Breast epithelium (tissue), 4 donors: ENCODE results near the gene NEK10. TPM values are rescaled to one million over a fixed set of nuclear protein-coding genes. Genes with fewer than 3 reads are reported as not detected.

Experiments used
- DNase-seq, 2 donors: peaks; one replicate each; pipeline ENCODE4 v3.0.0-alpha.2; 2019; ENCODE audit warnings: low spot score in 2 of 2
- H3K27ac ChIP-seq, 2 donors: fragments of 200-600 bp; sonication (generic) in 1 of 2; one replicate each; pipeline ENCODE4 v1.5.1; 2016 to 2019; ENCODE audit warnings: mild to moderate bottlenecking in 1 of 2
- H3K27me3 ChIP-seq, 2 donors: fragments of 200-600 bp; sonication (generic) in 1 of 2; one replicate each; pipeline versions ENCODE4 v1.5.1 to v1.6.0; 2017 to 2019; ENCODE audit warnings: control low read depth in 1 of 2, mild to moderate bottlenecking in 1 of 2
- H3K36me3 ChIP-seq: fragments of 200-600 bp; one replicate; pipeline ENCODE4 v1.5.1; 2019
- H3K4me1 ChIP-seq, 2 donors: fragments of 200-600 bp; sonication (generic); one replicate each; pipeline ENCODE4 v1.5.1; 2016 to 2019; ENCODE audit warnings: control low read depth in 1 of 2
- H3K4me3 ChIP-seq, 3 donors: fragments of 200-600 bp; sonication (generic); 1 replicate in 2 of 3; 2 replicates in 1 of 3; pipeline ENCODE4 v1.5.1; 2016 to 2019; ENCODE audit warnings: mild to moderate bottlenecking in 3 of 3, moderate library complexity in 2 of 3
- H3K9me3 ChIP-seq, 2 donors: fragments of 200-600 bp; sonication (generic) in 1 of 2; one replicate each; pipeline ENCODE4 v1.5.1; 2016 to 2019; ENCODE audit warnings: control low read depth in 1 of 2
- CTCF ChIP-seq, 3 donors: fragments of 450-650 bp; IDR thresholded peaks; one replicate each; pipeline ENCODE4 v1.5.1; 2016 to 2017; ENCODE audit warnings: antibody characterized with exemption in 3 of 3, mild to moderate bottlenecking in 3 of 3, moderate library complexity in 3 of 3
- POLR2A ChIP-seq: fragments of 450-650 bp; IDR thresholded peaks from one replicate; pipeline ENCODE4 v1.6.1; 2016; ENCODE audit warnings: antibody characterized with exemption, mild to moderate bottlenecking, moderate library complexity
- POLR2AphosphoS5 ChIP-seq, 3 donors: sonication (generic); formaldehyde crosslinking; IDR thresholded peaks; one replicate each; pipeline ENCODE4 v1.6.1; 2017; ENCODE audit warnings: antibody characterized with exemption in 3 of 3
- intact Hi-C: fragments of 100-400 bp; cut with DNase I; formaldehyde crosslinking; loops from one replicate; pipeline ENCODE4 v1.15.1; 2023; ENCODE audit warnings: low total_unique reads
- total RNA-seq, 3 donors: library from RNA; depleted of rRNA; stranded (reverse); fragments of >200 nt; gene quantifications; one replicate each; pipeline ENCODE4 v1.1.0, GENCODE V29; 2016

NEK10 gene
- total RNA-seq, 3 donors from 2014 or later, result 0.96 to 246 (median 48.4) TPM

GRCh38 chr3:27097182-27097581 lies 272.0 kb downstream of the NEK10 start:
- H3K9me3 ChIP-seq, result no peaks in the 10 kb centered on the region
- H3K27me3 ChIP-seq, result no peaks in the 10 kb centered on the region
- no peak overlapping the region for H3K4me3 ChIP-seq
- no peak overlapping the region for H3K27ac ChIP-seq
- DNase-seq, result no peak
- TF ChIP-seq CTCF (IDR thresholded peaks at IDR 0.05) (no peak), POLR2A (no peak), POLR2AphosphoS5 (IDR thresholded peaks at IDR 0.05) (no peak)
- intact Hi-C loops, result no loop called here
- no peaks in the 10 kb centered on the region for H3K36me3 ChIP-seq
- H3K4me1 ChIP-seq, result no peaks in the 10 kb centered on the region

GRCh38 chr3:27095553-27096222 lies 273.5 kb downstream of the NEK10 start:
- H3K27ac ChIP-seq, result no peak overlapping the region
- DNase-seq, result no peak
- TF ChIP-seq POLR2AphosphoS5 (IDR thresholded peaks at IDR 0.05) (no peak), CTCF (IDR thresholded peaks at IDR 0.05) (no peak), POLR2A (no peak)
- no peaks in the 10 kb centered on the region for H3K9me3 ChIP-seq
- H3K4me3 ChIP-seq, result no peak overlapping the region
- no peaks in the 10 kb centered on the region for H3K4me1 ChIP-seq
- no peaks in the 10 kb centered on the region for H3K36me3 ChIP-seq
- intact Hi-C loops, result no loop called here
- no peaks in the 10 kb centered on the region for H3K27me3 ChIP-seq

- Histone ChIP-seq H3K9me3 (no peaks in the 10 kb centered on the region), H3K27me3 (no peaks in the 10 kb centered on the region), H3K27ac (no peak overlapping the region), H3K4me1 (no peaks in the 10 kb centered on the region), H3K4me3 (no peak overlapping the region), H3K36me3 (no peaks in the 10 kb centered on the region)
- TF ChIP-seq POLR2A, result no peak
- no peak for TF ChIP-seq POLR2AphosphoS5 (IDR thresholded peaks at IDR 0.05)
- no peak for TF ChIP-seq CTCF (IDR thresholded peaks at IDR 0.05)
- intact Hi-C loops, result no loop called here
- DNase-seq, result no peak
Measured at GRCh38 chr3:27094721-27095120, 274.5 kb downstream of the NEK10 start.

DNA sequence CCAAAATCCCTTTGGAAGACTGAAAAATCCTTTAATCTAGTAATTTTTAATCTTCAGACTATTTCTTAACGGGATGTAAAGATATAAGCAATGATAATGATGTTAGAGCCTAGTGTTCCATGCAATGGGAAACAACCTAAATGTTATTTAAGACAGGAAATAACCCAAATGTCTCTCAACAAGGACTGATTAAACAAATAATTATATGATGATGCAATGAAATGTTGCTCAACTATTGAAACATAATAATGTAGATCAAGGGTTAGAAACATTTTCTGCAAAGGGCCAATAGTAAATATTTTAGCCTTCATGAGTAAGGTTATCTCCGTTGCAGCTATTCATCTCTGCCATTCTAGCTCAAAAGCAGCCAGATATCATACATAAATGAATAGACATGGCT lies 275.4 kb downstream of the NEK10 start:
- DNase-seq, result no peak
- Histone ChIP-seq H3K27me3 (no peaks in the 10 kb centered on the region), H3K4me1 (no peaks in the 10 kb centered on the region), H3K4me3 (no peak overlapping the region), H3K36me3 (no peaks in the 10 kb centered on the region), H3K27ac (no peak overlapping the region), H3K9me3 (no peaks in the 10 kb centered on the region)
- no peak for TF ChIP-seq POLR2AphosphoS5 (IDR thresholded peaks at IDR 0.05)
- TF ChIP-seq POLR2A, result no peak
- no peak for TF ChIP-seq CTCF (IDR thresholded peaks at IDR 0.05)
- intact Hi-C loops, result no loop called here

DNA sequence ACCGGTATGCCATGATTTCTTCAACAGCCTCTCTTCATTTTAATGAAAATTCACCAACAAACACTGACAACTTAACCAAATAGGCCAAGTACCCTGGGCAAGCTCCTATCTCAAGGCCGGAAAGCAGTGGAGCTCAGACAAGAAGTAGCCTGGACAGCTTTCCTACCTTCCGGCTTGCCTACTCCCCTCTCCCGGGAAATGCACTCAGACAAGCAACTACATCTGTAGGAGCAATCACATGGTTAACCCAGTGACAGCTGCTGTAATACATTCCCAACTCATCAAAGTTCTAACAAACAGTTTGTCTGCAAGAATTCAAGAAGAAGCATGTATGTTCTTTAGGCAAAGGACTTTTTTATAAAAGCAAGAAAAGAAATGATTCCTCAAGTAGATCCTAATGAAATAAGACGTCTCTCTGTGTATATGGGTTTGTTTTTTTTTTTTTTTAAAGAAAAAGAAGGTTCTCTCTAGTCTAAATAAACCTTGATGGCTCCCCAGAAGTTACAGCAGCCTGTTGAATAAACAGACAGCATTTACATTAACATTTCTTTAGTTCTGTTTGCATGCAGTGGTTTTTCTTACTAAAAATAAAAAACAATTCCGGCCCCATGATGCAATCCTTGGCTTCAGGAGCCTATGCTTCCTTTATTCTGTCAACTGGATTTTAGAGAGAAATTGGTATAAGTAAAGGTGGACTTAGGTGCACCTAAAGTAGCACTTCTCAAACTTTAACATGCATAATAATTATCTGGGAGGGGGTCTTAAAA lies 278.7 kb downstream of the NEK10 start:
- H3K36me3 ChIP-seq, result no peaks in the 10 kb centered on the region
- H3K4me3 ChIP-seq, result no peak overlapping the region
- TF ChIP-seq CTCF (IDR thresholded peaks at IDR 0.05) (no peak), POLR2A (no peak), POLR2AphosphoS5 (IDR thresholded peaks at IDR 0.05) (no peak)
- H3K9me3 ChIP-seq, result no peaks in the 10 kb centered on the region
- no peak for DNase-seq
- no peaks in the 10 kb centered on the region for H3K27me3 ChIP-seq
- intact Hi-C loops, result no loop called here
- H3K27ac ChIP-seq, result no peak overlapping the region
- H3K4me1 ChIP-seq, result no peaks in the 10 kb centered on the region
